Uterus (tissue), 4 donors: ENCODE measurements around the gene CRY2. TPM values are rescaled to one million over a fixed set of nuclear protein-coding genes. Genes with fewer than 3 reads are reported as not detected.

ENCODE experiments used
- DNase-seq, 2 donors: peaks; one replicate each; pipeline ENCODE4 v3.0.0-alpha.2; 2019 to 2020
- H3K27ac ChIP-seq, 2 donors: fragments of 200-600 bp; sonication (generic); 1 replicate in 1 of 2; 2 replicates in 1 of 2; pipeline ENCODE4 v1.5.1; 2016 to 2018
- H3K27me3 ChIP-seq, 2 donors: fragments of 200-600 bp; sonication (generic); one replicate each; pipeline ENCODE4 v1.5.1; 2018 to 2019; ENCODE audit warnings: control low read depth in 1 of 2
- H3K36me3 ChIP-seq, 2 donors: fragments of 200-600 bp; sonication (generic); one replicate each; pipeline ENCODE4 v1.5.1; 2019; ENCODE audit warnings: control low read depth in 1 of 2
- H3K4me1 ChIP-seq, 2 donors: fragments of 200-600 bp; sonication (generic); one replicate each; pipeline ENCODE4 v1.5.1; 2018 to 2019; ENCODE audit warnings: control low read depth in 1 of 2
- H3K4me3 ChIP-seq, 2 donors: fragments of 200-600 bp; sonication (generic); 1 replicate in 1 of 2; 2 replicates in 1 of 2; pipeline ENCODE4 v1.5.1; 2018 to 2019; ENCODE audit warnings: mild to moderate bottlenecking in 1 of 2
- H3K9me3 ChIP-seq, 2 donors: fragments of 200-600 bp; sonication (generic); one replicate each; pipeline ENCODE4 v1.5.1; 2019; ENCODE audit warnings: control low read depth in 1 of 2
- POLR2A ChIP-seq, 2 donors: fragments of 450-650 bp; IDR thresholded peaks; one replicate each; pipeline ENCODE4 v1.6.1; 2016; ENCODE audit warnings: antibody characterized with exemption in 2 of 2, mild to moderate bottlenecking in 1 of 2, moderate library complexity in 1 of 2
- intact Hi-C: fragments of 100-400 bp; cut with DNase I; formaldehyde crosslinking; loops from one replicate; pipeline ENCODE4 v1.15.1; 2023; ENCODE audit warnings: low total_unique reads
- total RNA-seq, 4 donors: library from RNA; depleted of rRNA in 3 of 4; stranded (reverse); fragments of >200 nt in 3 of 4; gene quantifications; one replicate each; pipeline versions ENCODE4 v1.1.0 to v1.2.4, GENCODE V29; 2014 to 2023
- TF ChIP-seq, protein P1 (sequence below), 4 experiments: fragments of 200-600 bp in 2 of 4; fragments of 450-650 bp in 2 of 4; sonication (generic) in 2 of 4; IDR thresholded peaks; one replicate each; pipeline ENCODE4 v1.5.1; 2016 to 2019; ENCODE audit warnings: antibody characterized with exemption in 4 of 4, mild to moderate bottlenecking in 2 of 4, moderate library complexity in 1 of 4
- donor health status: DM: yes; HTN: yes; CAD: no.

CRY2 gene
- total RNA-seq, 4 donors from 2014 or later, result 22.1 to 91.8 (median 61.0) TPM

GRCh38 chr11:45877845-45878244, 30.6 kb downstream of the CRY2 start:
- H3K27me3 ChIP-seq, result no peaks in the 10 kb centered on the region
- H3K9me3 ChIP-seq, result no peaks in the 10 kb centered on the region
- H3K4me1 ChIP-seq, result peaks cover 0 to 4% of the 10 kb centered on the region in 2 donors
- no peak overlapping the region for H3K27ac ChIP-seq
- no peak for TF ChIP-seq POLR2A (IDR thresholded peaks at IDR 0.05)
- TF ChIP-seq, protein P1, sequence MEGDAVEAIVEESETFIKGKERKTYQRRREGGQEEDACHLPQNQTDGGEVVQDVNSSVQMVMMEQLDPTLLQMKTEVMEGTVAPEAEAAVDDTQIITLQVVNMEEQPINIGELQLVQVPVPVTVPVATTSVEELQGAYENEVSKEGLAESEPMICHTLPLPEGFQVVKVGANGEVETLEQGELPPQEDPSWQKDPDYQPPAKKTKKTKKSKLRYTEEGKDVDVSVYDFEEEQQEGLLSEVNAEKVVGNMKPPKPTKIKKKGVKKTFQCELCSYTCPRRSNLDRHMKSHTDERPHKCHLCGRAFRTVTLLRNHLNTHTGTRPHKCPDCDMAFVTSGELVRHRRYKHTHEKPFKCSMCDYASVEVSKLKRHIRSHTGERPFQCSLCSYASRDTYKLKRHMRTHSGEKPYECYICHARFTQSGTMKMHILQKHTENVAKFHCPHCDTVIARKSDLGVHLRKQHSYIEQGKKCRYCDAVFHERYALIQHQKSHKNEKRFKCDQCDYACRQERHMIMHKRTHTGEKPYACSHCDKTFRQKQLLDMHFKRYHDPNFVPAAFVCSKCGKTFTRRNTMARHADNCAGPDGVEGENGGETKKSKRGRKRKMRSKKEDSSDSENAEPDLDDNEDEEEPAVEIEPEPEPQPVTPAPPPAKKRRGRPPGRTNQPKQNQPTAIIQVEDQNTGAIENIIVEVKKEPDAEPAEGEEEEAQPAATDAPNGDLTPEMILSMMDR (IDR thresholded peaks at IDR 0.05), result no peak
- no peak for DNase-seq
- intact Hi-C loops, result no loop called here
- no peak overlapping the region for H3K4me3 ChIP-seq
- no peaks in the 10 kb centered on the region for H3K36me3 ChIP-seq

- TF ChIP-seq, protein P1 (IDR thresholded peaks at IDR 0.05), result no peak
- no peak for TF ChIP-seq POLR2A (IDR thresholded peaks at IDR 0.05)
- Histone ChIP-seq H3K27ac (peak overlapping the region; percentile 66 to 67), H3K36me3 (no peaks in the 10 kb centered on the region), H3K27me3 (no peaks in the 10 kb centered on the region), H3K4me1 (peaks cover 0 to 5% of the 10 kb centered on the region in 2 donors), H3K4me3 (no peak overlapping the region), H3K9me3 (no peaks in the 10 kb centered on the region)
- peak; percentile 47 to 77 for DNase-seq
- intact Hi-C loops, result no loop called here
These were observed 32.8 kb downstream of the CRY2 start for GRCh38 chr11:45879803-45880686.

- no peak overlapping the region for H3K4me3 ChIP-seq
- DNase-seq, result peak in 1 of 2 donors; percentile 42
- TF ChIP-seq, protein P1 (IDR thresholded peaks at IDR 0.05), result no peak
- no peak for TF ChIP-seq POLR2A (IDR thresholded peaks at IDR 0.05)
- peak overlapping the region; percentile 66 to 67 for H3K27ac ChIP-seq
- H3K9me3 ChIP-seq, result no peaks in the 10 kb centered on the region
- peaks cover 0 to 10% of the 10 kb centered on the region in 2 donors for H3K4me1 ChIP-seq
- intact Hi-C loops, result no loop called here
- no peaks in the 10 kb centered on the region for H3K36me3 ChIP-seq
- H3K27me3 ChIP-seq, result no peaks in the 10 kb centered on the region
These were observed 33.7 kb downstream of the CRY2 start for GRCh38 chr11:45880772-45881570.

- no peak overlapping the region for H3K4me3 ChIP-seq
- intact Hi-C loops, result no loop called here
- H3K4me1 ChIP-seq, result peaks cover 0 to 11% of the 10 kb centered on the region in 2 donors
- TF ChIP-seq, protein P1 (IDR thresholded peaks at IDR 0.05), result no peak
- TF ChIP-seq POLR2A (IDR thresholded peaks at IDR 0.05), result no peak
- H3K36me3 ChIP-seq, result no peaks in the 10 kb centered on the region
- DNase-seq, result no peak
- no peaks in the 10 kb centered on the region for H3K9me3 ChIP-seq
- H3K27ac ChIP-seq, result peak overlapping the region in 1 of 2 donors; percentile 11
- H3K27me3 ChIP-seq, result no peaks in the 10 kb centered on the region
These were observed 34.6 kb downstream of the CRY2 start for GRCh38 chr11:45881708-45882368.
